ENCODE results near the gene IGFL3.

IGFL3 gene

DNA sequence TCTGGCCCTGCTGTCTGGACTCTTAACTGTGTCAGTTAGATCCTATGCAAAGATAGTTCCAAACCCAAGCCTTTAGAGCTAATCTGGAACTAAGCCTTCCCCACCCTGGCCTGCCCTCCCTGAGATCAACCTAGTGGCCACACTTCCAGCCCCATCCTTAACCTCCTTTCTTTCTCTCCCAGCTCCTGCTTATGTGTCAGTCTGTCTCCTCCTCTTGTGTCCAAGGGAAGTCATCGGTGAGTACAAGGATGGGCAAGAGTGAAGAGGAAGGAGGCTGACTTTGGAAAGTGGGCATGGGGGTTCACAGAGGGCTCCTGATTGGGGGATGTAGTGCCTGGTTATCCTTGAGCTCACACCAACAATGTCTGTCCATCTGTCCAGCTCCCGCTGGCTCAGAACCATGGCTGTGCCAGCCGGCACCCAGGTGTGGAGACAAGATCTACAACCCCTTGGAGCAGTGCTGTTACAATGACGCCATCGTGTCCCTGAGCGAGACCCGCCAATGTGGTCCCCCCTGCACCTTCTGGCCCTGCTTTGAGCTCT, 35.8 kb upstream of the IGFL3 start:
- H3K9me2 ChIP-seq (replicated peaks; ENCODE audit: control insufficient read depth, low read length) = no peaks in the 10 kb centered on the region
- H3F3A ChIP-seq (ENCODE audit: control insufficient read depth, insufficient read depth) = no peaks in the 10 kb centered on the region
- H3K27me3 ChIP-seq (ENCODE audit: control insufficient read depth, low read length) = no peaks in the 10 kb centered on the region
- TF ChIP-seq, protein P1, sequence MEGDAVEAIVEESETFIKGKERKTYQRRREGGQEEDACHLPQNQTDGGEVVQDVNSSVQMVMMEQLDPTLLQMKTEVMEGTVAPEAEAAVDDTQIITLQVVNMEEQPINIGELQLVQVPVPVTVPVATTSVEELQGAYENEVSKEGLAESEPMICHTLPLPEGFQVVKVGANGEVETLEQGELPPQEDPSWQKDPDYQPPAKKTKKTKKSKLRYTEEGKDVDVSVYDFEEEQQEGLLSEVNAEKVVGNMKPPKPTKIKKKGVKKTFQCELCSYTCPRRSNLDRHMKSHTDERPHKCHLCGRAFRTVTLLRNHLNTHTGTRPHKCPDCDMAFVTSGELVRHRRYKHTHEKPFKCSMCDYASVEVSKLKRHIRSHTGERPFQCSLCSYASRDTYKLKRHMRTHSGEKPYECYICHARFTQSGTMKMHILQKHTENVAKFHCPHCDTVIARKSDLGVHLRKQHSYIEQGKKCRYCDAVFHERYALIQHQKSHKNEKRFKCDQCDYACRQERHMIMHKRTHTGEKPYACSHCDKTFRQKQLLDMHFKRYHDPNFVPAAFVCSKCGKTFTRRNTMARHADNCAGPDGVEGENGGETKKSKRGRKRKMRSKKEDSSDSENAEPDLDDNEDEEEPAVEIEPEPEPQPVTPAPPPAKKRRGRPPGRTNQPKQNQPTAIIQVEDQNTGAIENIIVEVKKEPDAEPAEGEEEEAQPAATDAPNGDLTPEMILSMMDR (IDR thresholded peaks at IDR 0.05; ENCODE audit: low read depth, low read length, poor library complexity, severe bottlenecking) = no peak
- TF ChIP-seq EZH2phosphoT487 (IDR thresholded peaks at IDR 0.05; ENCODE audit: borderline replicate concordance, low read length) = no peak
- no peaks in the 10 kb centered on the region for H3K36me3 ChIP-seq (ENCODE audit: control insufficient read depth, low read length)
- no peaks in the 10 kb centered on the region for H3K4me1 ChIP-seq (ENCODE audit: control insufficient read depth, low read length)
- no peak overlapping the region for H3K4me2 ChIP-seq (ENCODE audit: low read length)
- no peak overlapping the region for H3K4me3 ChIP-seq (ENCODE audit: low read length)
- H3K79me2 ChIP-seq (ENCODE audit: control insufficient read depth, low read length) = no peaks in the 10 kb centered on the region
- no peak overlapping the region for H3K27ac ChIP-seq (ENCODE audit: low read depth, low read length)
- H4K20me1 ChIP-seq (ENCODE audit: control insufficient read depth, insufficient read depth, low read depth, low read length) = no peaks in the 10 kb centered on the region
- 0 out of 2 replicates have a peak, but pooled peaks cover 3% of the 10 kb centered on the region for H3K9me3 ChIP-seq (ENCODE audit: control insufficient read depth, insufficient read depth, low read length)

DNA sequence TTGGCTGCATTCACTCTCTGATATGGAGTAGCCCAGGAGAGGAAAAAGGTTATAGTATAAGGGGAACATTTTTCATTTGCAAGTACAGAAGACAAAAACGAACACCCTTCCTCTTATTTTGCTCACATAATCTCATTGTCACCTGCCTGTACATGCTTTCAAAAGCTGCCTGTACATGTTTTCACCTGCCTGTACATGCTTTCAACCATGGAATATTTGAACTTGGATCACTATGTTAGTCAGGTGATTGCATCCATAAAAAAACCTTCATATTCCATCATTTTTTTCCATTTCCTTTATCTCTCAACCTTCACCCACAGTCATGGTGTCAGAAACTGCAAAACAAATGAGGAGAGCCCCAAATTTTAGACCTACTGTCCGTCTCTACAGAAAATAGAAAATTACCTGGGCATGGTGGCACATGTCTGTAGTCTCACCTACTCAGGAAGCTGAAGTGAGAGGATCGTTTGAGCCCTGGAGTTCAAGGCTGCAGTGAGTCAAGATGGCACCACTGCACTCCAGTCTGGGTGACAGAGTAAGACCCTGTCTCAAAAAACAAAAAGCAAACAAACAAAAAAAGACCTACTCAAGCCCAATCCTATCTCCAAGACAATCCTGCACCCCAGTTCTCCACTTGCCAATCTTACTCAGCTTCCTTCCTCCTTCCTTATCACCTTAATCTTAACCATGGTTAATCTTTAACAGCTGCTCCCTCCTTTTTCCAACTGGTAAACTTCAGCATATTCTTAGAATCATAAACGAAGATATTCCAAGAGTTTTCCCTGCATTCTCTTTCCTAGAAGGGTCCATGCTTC, 35.1 kb upstream of the IGFL3 start:
- H3K36me3 ChIP-seq (ENCODE audit: control insufficient read depth, low read length) = no peaks in the 10 kb centered on the region
- no peaks in the 10 kb centered on the region for H3F3A ChIP-seq (ENCODE audit: control insufficient read depth, insufficient read depth)
- no peak overlapping the region for H3K4me2 ChIP-seq (ENCODE audit: low read length)
- H3K79me2 ChIP-seq (ENCODE audit: control insufficient read depth, low read length) = no peaks in the 10 kb centered on the region
- H3K4me1 ChIP-seq (ENCODE audit: control insufficient read depth, low read length) = no peaks in the 10 kb centered on the region
- 0 out of 2 replicates have a peak, but pooled peaks cover 3% of the 10 kb centered on the region for H3K9me3 ChIP-seq (ENCODE audit: control insufficient read depth, insufficient read depth, low read length)
- no peaks in the 10 kb centered on the region; the same call in 1 of the 2 replicates for H3K27me3 ChIP-seq (ENCODE audit: control insufficient read depth, low read length)
- TF ChIP-seq, protein P1 (IDR thresholded peaks at IDR 0.05; ENCODE audit: low read depth, low read length, poor library complexity, severe bottlenecking) = no peak
- TF ChIP-seq EZH2phosphoT487 (IDR thresholded peaks at IDR 0.05; ENCODE audit: borderline replicate concordance, low read length) = no peak
- H3K4me3 ChIP-seq (ENCODE audit: low read length) = no peak overlapping the region
- no peak overlapping the region for H3K27ac ChIP-seq (ENCODE audit: low read depth, low read length)
- H3K9me2 ChIP-seq (replicated peaks; ENCODE audit: control insufficient read depth, low read length) = no peaks in the 10 kb centered on the region
- no peaks in the 10 kb centered on the region for H4K20me1 ChIP-seq (ENCODE audit: control insufficient read depth, insufficient read depth, low read depth, low read length)

DNA sequence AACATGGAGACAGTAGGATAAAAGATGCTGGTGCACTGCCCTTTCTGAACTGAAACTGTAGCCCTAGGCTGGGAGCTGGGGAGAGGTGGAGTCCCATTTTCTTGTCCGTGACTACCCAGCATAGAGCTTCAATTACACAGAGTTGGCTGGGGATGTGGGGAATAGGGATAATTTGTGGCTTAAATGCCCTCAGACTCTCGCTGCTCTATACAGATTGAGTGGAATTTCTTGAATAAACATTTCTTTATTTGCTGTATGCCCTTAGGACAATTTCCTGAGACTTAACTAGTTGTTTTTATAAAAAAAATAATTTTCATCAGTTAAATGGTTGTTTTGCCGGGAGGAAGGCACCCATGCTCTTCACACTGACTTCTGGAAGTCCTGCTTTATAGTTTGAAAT, 30.7 kb upstream of the IGFL3 start:
- Histone ChIP-seq H3K4me2 (ENCODE audit: low read length) (no peak overlapping the region), H3K27ac (ENCODE audit: low read depth, low read length) (no peak overlapping the region), H3K79me2 (ENCODE audit: control insufficient read depth, low read length) (no peaks in the 10 kb centered on the region), H4K20me1 (ENCODE audit: control insufficient read depth, insufficient read depth, low read depth, low read length) (no peaks in the 10 kb centered on the region), H3K27me3 (ENCODE audit: control insufficient read depth, low read length) (peaks cover 14% of the 10 kb centered on the region), H3K4me1 (ENCODE audit: control insufficient read depth, low read length) (no peaks in the 10 kb centered on the region), H3K9me2 (replicated peaks; ENCODE audit: control insufficient read depth, low read length) (no peaks in the 10 kb centered on the region), H3F3A (ENCODE audit: control insufficient read depth, insufficient read depth) (no peaks in the 10 kb centered on the region), H3K36me3 (ENCODE audit: control insufficient read depth, low read length) (no peaks in the 10 kb centered on the region), H3K9me3 (ENCODE audit: control insufficient read depth, insufficient read depth, low read length) (no peaks in the 10 kb centered on the region), H3K4me3 (ENCODE audit: low read length) (no peak overlapping the region)
- TF ChIP-seq, protein P1 (IDR thresholded peaks at IDR 0.05; ENCODE audit: low read depth, low read length, poor library complexity, severe bottlenecking) = no peak
- no peak for TF ChIP-seq EZH2phosphoT487 (IDR thresholded peaks at IDR 0.05; ENCODE audit: borderline replicate concordance, low read length)
